ENCODE results near the gene ANO4.
"Not testable (repeated sequence)": the region's sequence is repeated elsewhere in the genome, so short reads cannot be mapped to it uniquely, and the experiment has no call there.

The ANO4 gene

GRCh38 chr12:100954118-100954517, 159.5 kb downstream of the ANO4 start:
- no peak for DNase-seq

GRCh38 chr12:100955139-100955538, 160.6 kb downstream of the ANO4 start:
- no peak for DNase-seq

- DNase-seq, result no peak
These were observed 161.8 kb downstream of the ANO4 start for GRCh38 chr12:100956311-100956852.

- DNase-seq, result no peak
These were observed 164.9 kb downstream of the ANO4 start for GRCh38 chr12:100959481-100959880.

GRCh38 chr12:100962086-100962712, 167.6 kb downstream of the ANO4 start:
- no peak for DNase-seq

GRCh38 chr12:100963381-100963780, 168.8 kb downstream of the ANO4 start:
- DNase-seq, result no peak

GRCh38 chr12:100964028-100964427, 169.5 kb downstream of the ANO4 start:
- no peak for DNase-seq

- no peak for DNase-seq
These were observed 172.6 kb downstream of the ANO4 start for GRCh38 chr12:100967189-100967588.

- no peak for DNase-seq
These were observed 176.3 kb downstream of the ANO4 start for GRCh38 chr12:100970894-100971293.

- DNase-seq, result no peak
These were observed 177.5 kb downstream of the ANO4 start for GRCh38 chr12:100972121-100972520.

- DNase-seq, result no peak
These were observed 179.8 kb downstream of the ANO4 start for GRCh38 chr12:100974341-100974740.

- DNase-seq, result no peak
These were observed 180.2 kb downstream of the ANO4 start for GRCh38 chr12:100974747-100975146.

GRCh38 chr12:100976735-100977134, 182.2 kb downstream of the ANO4 start:
- DNase-seq, result no peak

- no peak for DNase-seq
These were observed 186.3 kb downstream of the ANO4 start for GRCh38 chr12:100980856-100981255.

GRCh38 chr12:100982511-100983183, 188.1 kb downstream of the ANO4 start:
- no peak for DNase-seq

GRCh38 chr12:100984796-100985195, 190.2 kb downstream of the ANO4 start:
- no peak for DNase-seq

GRCh38 chr12:100986595-100987547, 192.3 kb downstream of the ANO4 start:
- DNase-seq, result no peak

- no peak for DNase-seq
These were observed 193.3 kb downstream of the ANO4 start for GRCh38 chr12:100987552-100988521.

- DNase-seq, result not testable (repeated sequence)
These were observed 194.9 kb downstream of the ANO4 start for GRCh38 chr12:100989509-100989908.

- DNase-seq, result no peak
These were observed 196.5 kb downstream of the ANO4 start for GRCh38 chr12:100991102-100991501.

- DNase-seq, result no peak
These were observed 197.6 kb downstream of the ANO4 start for GRCh38 chr12:100992194-100992593.

- DNase-seq, result no peak
These were observed 199.4 kb downstream of the ANO4 start for GRCh38 chr12:100993916-100994450.
